Natural killer cell (primary cell): ENCODE results near the gene MYO16. TPM values are rescaled to one million over a fixed set of nuclear protein-coding genes. Genes with fewer than 3 reads are reported as not detected.
A peak's percentile ranks its signal among the peaks of the same experiment; 100 is the strongest.

ENCODE experiments used
- ATAC-seq, 3 donors: fragments of 150-1000 bp in 2 of 3; fragments of 200-7000 bp in 1 of 3; cut with Tn5 transposase; 1 replicate in 1 of 3; 2 replicates in 2 of 3; pipeline ENCODE4 v1.10.0; 2021; ENCODE audit warnings: mild to moderate bottlenecking in 2 of 3, moderate library complexity in 2 of 3
- DNase-seq, 2 donors: peaks; one replicate each; pipeline versions ENCODE4 v3.0.0 to v3.0.0-alpha.2; 2013 to 2021; ENCODE audit warnings: mixed read lengths in 1 of 2
- H3K27ac ChIP-seq: one replicate; pipeline ENCODE4 v1.5.1; 2013; ENCODE audit warnings: mild to moderate bottlenecking, low read length
- H3K27me3 ChIP-seq: one replicate; pipeline ENCODE4 v1.6.1; 2013; ENCODE audit warnings: low read length; ENCODE audit not compliant: control insufficient read depth, insufficient read depth
- H3K36me3 ChIP-seq: one replicate; pipeline ENCODE4 v1.6.1; 2013; ENCODE audit warnings: low read length; ENCODE audit not compliant: control insufficient read depth, insufficient read depth
- H3K4me1 ChIP-seq: one replicate; pipeline ENCODE4 v1.6.1; 2013; ENCODE audit warnings: low read length; ENCODE audit not compliant: control insufficient read depth, insufficient read depth
- H3K4me3 ChIP-seq: one replicate; pipeline ENCODE4 v1.5.1; 2013; ENCODE audit warnings: low read length
- H3K9me3 ChIP-seq: one replicate; pipeline ENCODE4 v1.6.1; 2013; ENCODE audit warnings: low read length; ENCODE audit not compliant: control insufficient read depth, insufficient read depth
- H3K27ac Mint-ChIP-seq, 2 donors: one replicate each; pipeline ENCODE4 v1.8.0; 2022; ENCODE audit warnings: mild to moderate bottlenecking in 2 of 2, mixed read lengths in 2 of 2, moderate library complexity in 1 of 2
- H3K27me3 Mint-ChIP-seq, 2 donors: one replicate each; pipeline ENCODE4 v1.8.0; 2022; ENCODE audit warnings: low read depth in 2 of 2, mixed read lengths in 2 of 2
- H3K36me3 Mint-ChIP-seq: one replicate; pipeline ENCODE4 v1.8.0; 2022; ENCODE audit warnings: mixed read lengths
- H3K4me1 Mint-ChIP-seq, 2 donors: one replicate each; pipeline ENCODE4 v1.8.0; 2022; ENCODE audit warnings: mixed read lengths in 2 of 2
- H3K4me3 Mint-ChIP-seq: one replicate; pipeline ENCODE4 v1.8.0; 2022; ENCODE audit warnings: mild to moderate bottlenecking, moderate library complexity, mixed read lengths
- H3K9me3 Mint-ChIP-seq, 2 donors: one replicate each; pipeline ENCODE4 v1.8.0; 2022; ENCODE audit warnings: mixed read lengths in 2 of 2
- WGBS: methylation state at CpG from one replicate; pipeline ENCODE4 v1.1.7; 2013; ENCODE audit warnings: missing lambda C conversion rate; ENCODE audit not compliant: insufficient coverage; 5-methylcytosine and 5-hydroxymethylcytosine counted together
- intact Hi-C: fragments of 100-400 bp; cut with micrococcal nuclease; formaldehyde crosslinking; loops from one replicate; pipeline ENCODE4 v1.14.2; 2022
- total RNA-seq, 4 donors: library from RNA; stranded (reverse); fragments of 120-200 nt in 1 of 4; gene quantifications; one replicate each; pipeline versions ENCODE4 v1.2.3 to v1.2.4, GENCODE V29; 2013 to 2022
- TF ChIP-seq, protein P1 (sequence below): fragments of 200-600 bp; IDR thresholded peaks from one replicate; pipeline ENCODE4 v1.8.0; 2022; ENCODE audit warnings: antibody characterized with exemption

Gene MYO16
- total RNA-seq, 3 donors from 2014 or later (not counting 1 experiment from before 2014, with no cell fraction given) = 0.28 TPM; not detected in 2

DNA sequence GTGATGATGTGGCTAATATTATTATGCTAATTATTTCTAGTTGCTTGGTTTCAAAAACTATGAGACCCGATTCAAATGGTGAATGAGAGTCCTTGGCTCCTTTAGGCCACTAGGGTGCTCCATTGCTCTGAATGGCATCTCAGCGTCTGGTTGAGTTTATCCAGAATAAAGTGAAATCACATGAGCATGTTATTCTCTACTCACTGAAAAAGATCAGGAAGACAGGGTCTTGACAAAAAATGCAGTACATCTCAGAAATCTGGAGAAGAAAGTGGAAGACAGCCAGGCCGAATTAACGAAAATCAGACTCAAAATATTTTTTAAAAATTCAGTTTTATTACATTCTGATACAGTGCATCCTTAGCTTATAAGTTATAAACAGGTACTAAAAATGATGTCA, 516.2 kb downstream of the MYO16 start:
- no peaks in the 10 kb centered on the region for H3K27me3 ChIP-seq
- no peak overlapping the region for H3K27ac ChIP-seq
- 13% methylated on average over 3 of the region's 4 CpGs for WGBS
- Mint-ChIP-seq H3K27me3 (peaks cover 20 to 45% of the 10 kb centered on the region in 2 donors), H3K36me3 (no peaks in the 10 kb centered on the region), H3K27ac (no peak overlapping the region), H3K9me3 (no peaks in the 10 kb centered on the region), H3K4me3 (no peak overlapping the region), H3K4me1 (no peaks in the 10 kb centered on the region)
- H3K9me3 ChIP-seq = no peaks in the 10 kb centered on the region
- TF ChIP-seq, protein P1, sequence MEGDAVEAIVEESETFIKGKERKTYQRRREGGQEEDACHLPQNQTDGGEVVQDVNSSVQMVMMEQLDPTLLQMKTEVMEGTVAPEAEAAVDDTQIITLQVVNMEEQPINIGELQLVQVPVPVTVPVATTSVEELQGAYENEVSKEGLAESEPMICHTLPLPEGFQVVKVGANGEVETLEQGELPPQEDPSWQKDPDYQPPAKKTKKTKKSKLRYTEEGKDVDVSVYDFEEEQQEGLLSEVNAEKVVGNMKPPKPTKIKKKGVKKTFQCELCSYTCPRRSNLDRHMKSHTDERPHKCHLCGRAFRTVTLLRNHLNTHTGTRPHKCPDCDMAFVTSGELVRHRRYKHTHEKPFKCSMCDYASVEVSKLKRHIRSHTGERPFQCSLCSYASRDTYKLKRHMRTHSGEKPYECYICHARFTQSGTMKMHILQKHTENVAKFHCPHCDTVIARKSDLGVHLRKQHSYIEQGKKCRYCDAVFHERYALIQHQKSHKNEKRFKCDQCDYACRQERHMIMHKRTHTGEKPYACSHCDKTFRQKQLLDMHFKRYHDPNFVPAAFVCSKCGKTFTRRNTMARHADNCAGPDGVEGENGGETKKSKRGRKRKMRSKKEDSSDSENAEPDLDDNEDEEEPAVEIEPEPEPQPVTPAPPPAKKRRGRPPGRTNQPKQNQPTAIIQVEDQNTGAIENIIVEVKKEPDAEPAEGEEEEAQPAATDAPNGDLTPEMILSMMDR = peak; percentile 21
- H3K4me3 ChIP-seq = no peak overlapping the region
- peak in 2 of 3 donors; percentile 52 to 64 for ATAC-seq
- no peaks in the 10 kb centered on the region for H3K36me3 ChIP-seq
- H3K4me1 ChIP-seq = no peaks in the 10 kb centered on the region
- DNase-seq = peak in 1 of 2 donors; percentile 35
- intact Hi-C loops = loop anchor here (2.0 kb wide), 1 partner anchor 645 kb away; no protein-coding TSS in a partner anchor

DNA sequence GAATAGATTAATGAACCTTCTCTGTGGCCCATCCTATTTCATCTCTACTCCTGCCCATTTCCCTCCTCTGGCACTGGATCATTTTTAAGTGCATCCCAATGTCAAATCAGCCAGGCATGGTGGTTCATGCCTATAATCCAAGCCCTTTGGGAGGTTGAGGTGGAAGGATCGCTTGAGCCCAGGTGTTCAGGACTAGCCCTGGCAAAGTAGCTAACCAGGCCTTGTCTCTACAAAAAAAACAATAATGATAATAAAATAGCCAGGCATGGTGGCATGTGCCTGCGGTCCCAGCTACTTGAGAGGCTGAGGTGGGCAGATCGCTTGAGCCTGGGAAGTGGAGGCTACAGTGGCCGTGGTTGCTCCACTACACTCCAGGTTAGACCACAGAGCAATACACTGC, 517.0 kb downstream of the MYO16 start:
- 90% methylated on average over 2 of the region's 4 CpGs for WGBS
- ATAC-seq = no peak
- Histone ChIP-seq H3K27ac (no peak overlapping the region), H3K9me3 (no peaks in the 10 kb centered on the region), H3K27me3 (no peaks in the 10 kb centered on the region), H3K4me1 (no peaks in the 10 kb centered on the region), H3K4me3 (no peak overlapping the region), H3K36me3 (no peaks in the 10 kb centered on the region)
- Mint-ChIP-seq H3K36me3 (no peaks in the 10 kb centered on the region), H3K27me3 (peaks cover 20 to 49% of the 10 kb centered on the region in 2 donors), H3K9me3 (no peaks in the 10 kb centered on the region), H3K4me1 (no peaks in the 10 kb centered on the region), H3K27ac (no peak overlapping the region), H3K4me3 (no peak overlapping the region)
- no peak for DNase-seq
- TF ChIP-seq, protein P1 = no peak
- intact Hi-C loops = no loop called here

- Mint-ChIP-seq H3K4me3 (no peak overlapping the region), H3K4me1 (no peaks in the 10 kb centered on the region), H3K27ac (no peak overlapping the region), H3K27me3 (peaks cover 14 to 44% of the 10 kb centered on the region in 2 donors), H3K36me3 (no peaks in the 10 kb centered on the region), H3K9me3 (no peaks in the 10 kb centered on the region)
- intact Hi-C loops = no loop called here
- 87% methylated on average over 10 of the region's 11 CpGs for WGBS
- H3K4me3 ChIP-seq = no peak overlapping the region
- no peaks in the 10 kb centered on the region for H3K4me1 ChIP-seq
- no peak for DNase-seq
- H3K27me3 ChIP-seq = no peaks in the 10 kb centered on the region
- ATAC-seq = no peak
- H3K9me3 ChIP-seq = no peaks in the 10 kb centered on the region
- H3K36me3 ChIP-seq = no peaks in the 10 kb centered on the region
- TF ChIP-seq, protein P1 = no peak
- no peak overlapping the region for H3K27ac ChIP-seq
These were observed 517.7 kb downstream of the MYO16 start for GRCh38 chr13:109146912-109147647.

DNA sequence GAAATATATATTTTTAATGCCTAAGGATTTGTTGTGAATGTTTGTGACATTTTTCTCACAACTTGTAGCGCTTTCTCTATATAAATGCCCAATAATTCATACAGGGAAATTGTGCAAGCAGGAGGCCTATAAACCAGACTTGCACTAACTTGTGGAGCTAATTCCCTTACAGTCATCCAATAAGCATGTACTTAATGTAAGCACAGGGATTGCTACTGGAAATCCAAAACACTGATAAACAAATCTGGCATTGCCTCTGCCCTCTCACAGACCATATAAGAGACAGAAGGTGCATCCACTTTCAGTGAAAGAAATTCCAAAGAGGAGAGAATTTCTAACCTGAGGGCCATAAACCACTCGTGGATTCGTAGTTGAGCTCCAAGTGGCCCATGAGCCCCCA, 518.8 kb downstream of the MYO16 start:
- ATAC-seq (no peak), DNase-seq (no peak)
- peaks cover 8 to 32% of the 10 kb centered on the region in 2 donors for H3K27me3 Mint-ChIP-seq
- H3K4me1 ChIP-seq = no peaks in the 10 kb centered on the region
- H3K27me3 ChIP-seq = no peaks in the 10 kb centered on the region
- H3K36me3 ChIP-seq = no peaks in the 10 kb centered on the region
- no peaks in the 10 kb centered on the region for H3K9me3 Mint-ChIP-seq
- no peak overlapping the region for H3K4me3 ChIP-seq
- TF ChIP-seq, protein P1 = no peak
- H3K27ac ChIP-seq = no peak overlapping the region
- no peak overlapping the region for H3K27ac Mint-ChIP-seq
- intact Hi-C loops = no loop called here
- WGBS = 83% methylated on average over 3 of the region's 3 CpGs
- H3K36me3 Mint-ChIP-seq = no peaks in the 10 kb centered on the region
- H3K4me3 Mint-ChIP-seq = no peak overlapping the region
- no peaks in the 10 kb centered on the region for H3K9me3 ChIP-seq
- H3K4me1 Mint-ChIP-seq = no peaks in the 10 kb centered on the region
